CD4-positive, alpha-beta T cell (primary cell): ENCODE data around the gene RNF213. TPM values are rescaled to one million over a fixed set of nuclear protein-coding genes. Genes with fewer than 3 reads are reported as not detected.
"Not testable (repeated sequence)": the region's sequence is repeated elsewhere in the genome, so short reads cannot be mapped to it uniquely, and the experiment has no call there.

Experiments
- ATAC-seq: fragments of 200-7000 bp; cut with Tn5 transposase; one replicate; pipeline ENCODE4 v1.10.0; 2022; ENCODE audit warnings: mild to moderate bottlenecking; ENCODE audit not compliant: poor library complexity
- CTCF ChIA-PET: fragments of 350-600 bp; sonication (Branson Sonifier 250); formaldehyde crosslinking; loops from one replicate; lab custom pipeline; 2021; ENCODE audit warnings: antibody characterized with exemption, inconsistent platforms; lab: Charles Lee
- POLR2A ChIA-PET: fragments of 350-600 bp; sonication (Branson Sonifier 250); formaldehyde crosslinking; loops from one replicate; lab custom pipeline; 2021; ENCODE audit warnings: antibody characterized with exemption, inconsistent platforms; lab: Charles Lee
- DNase-seq, 14 experiments: peaks; one replicate each; pipeline ENCODE4 v3.0.0-alpha.2; 2013 to 2020; ENCODE audit warnings: mixed read lengths in 2 of 14
- H3K27ac ChIP-seq, 2 donors: one replicate each; pipeline versions ENCODE4 v1.5.1 to v1.7.0; 2013; ENCODE audit warnings: low read length in 2 of 2, low read depth in 1 of 2, mild to moderate bottlenecking in 1 of 2
- H3K27me3 ChIP-seq, 2 experiments: 1 replicate in 1 of 2; 2 replicates in 1 of 2; pipeline versions ENCODE4 v1.6.1 to v1.7.0; 2013; ENCODE audit warnings: low read length in 2 of 2, control low read depth in 1 of 2, mild to moderate bottlenecking in 1 of 2, moderate library complexity in 1 of 2; ENCODE audit not compliant: insufficient read depth in 2 of 2, control insufficient read depth in 1 of 2
- H3K36me3 ChIP-seq: one replicate; pipeline ENCODE4 v1.6.1; 2013; ENCODE audit warnings: low read length, control low read depth; ENCODE audit not compliant: insufficient read depth
- H3K4me1 ChIP-seq: one replicate; pipeline ENCODE4 v1.6.1; 2013; ENCODE audit warnings: low read length, control low read depth; ENCODE audit not compliant: insufficient read depth
- H3K4me3 ChIP-seq: one replicate; pipeline ENCODE4 v1.5.1; 2013; ENCODE audit warnings: mild to moderate bottlenecking, low read length, moderate library complexity
- H3K9me3 ChIP-seq, 2 experiments: 1 replicate in 1 of 2; 2 replicates in 1 of 2; pipeline versions ENCODE4 v1.6.1 to v1.7.0; 2013; ENCODE audit warnings: low read length in 2 of 2, mild to moderate bottlenecking in 2 of 2, control low read depth in 1 of 2, moderate library complexity in 1 of 2; ENCODE audit not compliant: control insufficient read depth in 1 of 2, insufficient read depth in 1 of 2
- H3K27ac Mint-ChIP-seq: one replicate; pipeline ENCODE4 v1.8.0; 2020; ENCODE audit warnings: mixed read lengths
- H3K27me3 Mint-ChIP-seq: one replicate; pipeline ENCODE4 v1.8.0; 2021; ENCODE audit warnings: mixed read lengths
- H3K36me3 Mint-ChIP-seq: one replicate; pipeline ENCODE4 v1.8.0; 2021; ENCODE audit warnings: low read depth, mixed read lengths
- H3K4me1 Mint-ChIP-seq: one replicate; pipeline ENCODE4 v1.8.0; 2021; ENCODE audit warnings: low read depth, mixed read lengths
- H3K4me3 Mint-ChIP-seq: one replicate; pipeline ENCODE4 v1.8.0; 2020; ENCODE audit warnings: mild to moderate bottlenecking, mixed read lengths
- H3K9me3 Mint-ChIP-seq: one replicate; pipeline ENCODE4 v1.8.0; 2020; ENCODE audit warnings: mixed read lengths
- intact Hi-C, 2 experiments: fragments of 100-400 bp; cut with DNase I in 1 of 2; cut with micrococcal nuclease in 1 of 2; formaldehyde crosslinking; loops; one replicate each; pipeline versions ENCODE4 v1.15.1 to v1.9.0; 2023 to 2025; cut with DNase I, micrococcal nuclease
- total RNA-seq, 174 experiments: library from RNA in 2 of 174; stranded (reverse) in 2 of 174; gene quantifications; one replicate each; pipeline ENCODE4 v1.2.3 and lab custom pipeline; 2021 to 2026
- TF ChIP-seq, protein P1 (sequence below): fragments of 200-600 bp; IDR thresholded peaks from one replicate; pipeline ENCODE4 v1.8.0; 2022; ENCODE audit warnings: antibody characterized with exemption, mild to moderate bottlenecking

The RNF213 gene
- total RNA-seq, 2 experiments from 2014 or later = 290 to 312 TPM

DNA sequence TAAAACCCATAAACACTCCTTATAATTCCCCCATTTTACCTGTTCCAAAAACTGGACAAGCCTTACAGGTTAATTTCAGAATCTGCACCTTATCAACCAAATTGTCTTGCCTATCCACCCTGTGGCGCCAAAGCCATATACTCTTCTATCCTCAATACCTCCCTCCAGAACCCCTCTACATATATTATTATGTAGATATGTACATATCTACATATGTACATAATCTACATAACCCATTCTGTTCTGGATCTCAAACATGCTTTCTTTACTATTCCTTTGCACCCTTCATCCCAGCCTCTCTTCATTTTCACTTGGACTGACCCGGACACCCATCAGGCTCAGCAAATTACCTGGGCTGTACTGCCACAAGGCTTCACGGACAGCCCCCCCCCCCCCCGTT lies 142.3 kb downstream of the RNF213 start:
- H3K27me3 Mint-ChIP-seq = no peaks in the 10 kb centered on the region
- no peaks in the 10 kb centered on the region for H3K4me1 Mint-ChIP-seq
- H3K9me3 Mint-ChIP-seq = no peaks in the 10 kb centered on the region
- ChIA-PET CTCF (no interaction called here), POLR2A (no interaction called here)
- no peaks in the 10 kb centered on the region for H3K4me1 ChIP-seq
- H3K4me3 ChIP-seq = no peak overlapping the region
- ATAC-seq (no peak), DNase-seq (no peak)
- no peaks in the 10 kb centered on the region for H3K36me3 Mint-ChIP-seq
- TF ChIP-seq, protein P1, sequence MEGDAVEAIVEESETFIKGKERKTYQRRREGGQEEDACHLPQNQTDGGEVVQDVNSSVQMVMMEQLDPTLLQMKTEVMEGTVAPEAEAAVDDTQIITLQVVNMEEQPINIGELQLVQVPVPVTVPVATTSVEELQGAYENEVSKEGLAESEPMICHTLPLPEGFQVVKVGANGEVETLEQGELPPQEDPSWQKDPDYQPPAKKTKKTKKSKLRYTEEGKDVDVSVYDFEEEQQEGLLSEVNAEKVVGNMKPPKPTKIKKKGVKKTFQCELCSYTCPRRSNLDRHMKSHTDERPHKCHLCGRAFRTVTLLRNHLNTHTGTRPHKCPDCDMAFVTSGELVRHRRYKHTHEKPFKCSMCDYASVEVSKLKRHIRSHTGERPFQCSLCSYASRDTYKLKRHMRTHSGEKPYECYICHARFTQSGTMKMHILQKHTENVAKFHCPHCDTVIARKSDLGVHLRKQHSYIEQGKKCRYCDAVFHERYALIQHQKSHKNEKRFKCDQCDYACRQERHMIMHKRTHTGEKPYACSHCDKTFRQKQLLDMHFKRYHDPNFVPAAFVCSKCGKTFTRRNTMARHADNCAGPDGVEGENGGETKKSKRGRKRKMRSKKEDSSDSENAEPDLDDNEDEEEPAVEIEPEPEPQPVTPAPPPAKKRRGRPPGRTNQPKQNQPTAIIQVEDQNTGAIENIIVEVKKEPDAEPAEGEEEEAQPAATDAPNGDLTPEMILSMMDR = no peak
- H3K36me3 ChIP-seq = no peaks in the 10 kb centered on the region
- H3K4me3 Mint-ChIP-seq = no peak overlapping the region
- H3K27ac Mint-ChIP-seq = no peak overlapping the region
- H3K27ac ChIP-seq = no peak overlapping the region
- intact Hi-C loops = no loop called here
- H3K27me3 ChIP-seq = peaks cover 3 to 4% of the 10 kb centered on the region in 2 experiments
- H3K9me3 ChIP-seq = no peaks in the 10 kb centered on the region

DNA sequence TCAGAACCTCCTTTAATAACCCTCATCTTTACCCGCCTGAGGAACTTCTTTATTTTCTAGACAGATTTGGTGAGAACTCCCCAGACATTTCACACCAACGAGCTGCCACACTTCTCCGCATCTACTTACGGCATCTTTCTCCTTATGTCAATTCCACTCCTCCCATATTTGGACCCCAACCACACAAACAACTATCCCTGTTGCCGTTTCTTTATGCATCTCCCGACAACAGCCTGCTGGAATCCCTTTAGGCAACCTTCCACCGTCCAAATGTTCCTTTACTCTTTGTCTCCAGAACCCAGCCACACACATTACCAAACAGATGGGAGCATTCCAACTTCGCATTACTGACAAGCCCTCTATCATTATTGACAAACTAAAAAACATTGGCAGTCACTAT lies 145.5 kb downstream of the RNF213 start:
- ChIA-PET CTCF (no interaction called here), POLR2A (no interaction called here)
- ATAC-seq = no peak
- DNase-seq = no peak
- intact Hi-C loops = no loop called here
- Mint-ChIP-seq H3K4me3 (no peak overlapping the region), H3K27me3 (peaks cover 8% of the 10 kb centered on the region), H3K36me3 (no peaks in the 10 kb centered on the region), H3K9me3 (no peaks in the 10 kb centered on the region), H3K4me1 (no peaks in the 10 kb centered on the region), H3K27ac (no peak overlapping the region)
- H3K4me1 ChIP-seq = no peaks in the 10 kb centered on the region
- H3K27me3 ChIP-seq = peaks cover 3 to 4% of the 10 kb centered on the region in 2 experiments
- TF ChIP-seq, protein P1 = no peak
- H3K4me3 ChIP-seq = no peak overlapping the region
- no peak overlapping the region for H3K27ac ChIP-seq
- no peaks in the 10 kb centered on the region for H3K36me3 ChIP-seq
- no peaks in the 10 kb centered on the region for H3K9me3 ChIP-seq

DNA sequence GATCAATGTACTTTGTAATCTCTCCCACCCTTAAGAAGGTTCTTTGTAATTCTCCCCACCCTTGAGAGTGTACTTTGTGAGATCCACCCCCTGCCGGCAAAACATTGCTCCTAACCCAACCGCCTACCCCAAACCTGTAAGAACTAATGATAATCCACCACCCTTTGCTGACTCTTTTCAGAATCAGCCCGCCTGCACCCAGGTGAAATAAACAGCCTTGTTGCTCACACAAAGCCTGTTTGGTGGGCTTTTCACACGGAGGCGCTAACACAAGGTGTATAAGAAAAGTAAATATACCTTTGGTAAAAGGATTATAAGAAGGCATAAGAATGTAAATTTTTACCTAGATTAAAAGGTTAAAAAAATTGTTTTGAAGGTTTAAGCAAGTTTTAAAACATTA lies 147.3 kb downstream of the RNF213 start:
- intact Hi-C loops = not testable (repeated sequence)

DNA sequence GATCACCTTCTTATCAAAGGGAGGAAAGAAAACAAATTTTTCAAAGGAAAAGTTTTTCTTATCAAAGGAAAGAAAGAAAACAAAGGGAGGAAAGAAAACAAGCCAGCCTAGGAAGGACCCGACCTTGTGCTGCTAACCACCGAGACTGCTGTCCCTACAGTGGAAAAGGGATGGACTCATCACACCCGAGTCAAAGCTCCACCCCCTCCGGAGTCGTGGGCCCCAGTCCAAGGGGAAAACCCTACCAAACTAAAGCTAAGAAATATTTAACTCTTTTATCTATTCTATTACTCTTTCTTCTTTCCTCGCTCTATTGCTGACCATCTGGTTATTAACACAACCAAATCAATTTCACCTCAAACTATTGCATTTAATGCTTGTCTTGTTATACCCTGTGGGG lies 148.2 kb downstream of the RNF213 start:
- Mint-ChIP-seq H3K27ac (no peak overlapping the region), H3K4me3 (no peak overlapping the region), H3K36me3 (no peaks in the 10 kb centered on the region), H3K9me3 (no peaks in the 10 kb centered on the region), H3K4me1 (no peaks in the 10 kb centered on the region), H3K27me3 (peaks cover 30% of the 10 kb centered on the region)
- POLR2A ChIA-PET = no interaction called here
- H3K27ac ChIP-seq = no peak overlapping the region
- intact Hi-C loops = no loop called here
- peaks cover 2% of the 10 kb centered on the region for H3K4me1 ChIP-seq
- ATAC-seq = no peak
- DNase-seq = no peak
- no peaks in the 10 kb centered on the region for H3K9me3 ChIP-seq
- H3K36me3 ChIP-seq = no peaks in the 10 kb centered on the region
- peaks cover 4 to 7% of the 10 kb centered on the region in 2 experiments for H3K27me3 ChIP-seq
- CTCF ChIA-PET = no interaction called here
- TF ChIP-seq, protein P1 = no peak
- no peak overlapping the region for H3K4me3 ChIP-seq

More for the DNA sequence above, 147.3 kb downstream of the RNF213 start:
- H3K27ac ChIP-seq, CTCF ChIA-PET, H3K9me3 ChIP-seq, H3K4me3 Mint-ChIP-seq, H3K4me1 Mint-ChIP-seq, H3K36me3 ChIP-seq, H3K4me3 ChIP-seq, H3K36me3 Mint-ChIP-seq, H3K27me3 ChIP-seq, DNase-seq, H3K27ac Mint-ChIP-seq, H3K9me3 Mint-ChIP-seq, ATAC-seq, H3K4me1 ChIP-seq, POLR2A ChIA-PET: not testable (repeated sequence)
- H3K27me3 Mint-ChIP-seq = peaks cover 24% of the 10 kb centered on the region
